Activated CD8-positive, alpha-beta memory T cell treated with anti-CD3 and anti-CD28 coated beads, Interleukin-2, amount 50 U/mL, for 48 hours (primary cell): Measurements from ENCODE around the gene SPATS2L.

Source experiments
- DNase-seq: peaks from one replicate; pipeline ENCODE4 v3.0.0-alpha.2; 2020

Gene SPATS2L

GRCh38 chr2:200419325-200419724 lies 112.8 kb downstream of the SPATS2L start:
- DNase-seq = no peak

GRCh38 chr2:200421270-200421669 lies 114.8 kb downstream of the SPATS2L start:
- no peak for DNase-seq

- no peak for DNase-seq
Measured at GRCh38 chr2:200422071-200422470, 115.6 kb downstream of the SPATS2L start.

- DNase-seq = no peak
Measured at GRCh38 chr2:200422532-200423261, 116.2 kb downstream of the SPATS2L start.

- DNase-seq = no peak
Measured at GRCh38 chr2:200423541-200423940, 117.0 kb downstream of the SPATS2L start.

GRCh38 chr2:200425026-200425821 lies 118.7 kb downstream of the SPATS2L start:
- DNase-seq = no peak

- DNase-seq = no peak
Measured at GRCh38 chr2:200426754-200427153, 120.3 kb downstream of the SPATS2L start.

- no peak for DNase-seq
Measured at GRCh38 chr2:200428961-200429665, 122.6 kb downstream of the SPATS2L start.

- DNase-seq = no peak
Measured at GRCh38 chr2:200430017-200430416, 123.5 kb downstream of the SPATS2L start.

GRCh38 chr2:200431996-200432705 lies 125.7 kb downstream of the SPATS2L start:
- DNase-seq = no peak

GRCh38 chr2:200435379-200435778 lies 128.9 kb downstream of the SPATS2L start:
- DNase-seq = no peak

GRCh38 chr2:200438251-200438650 lies 131.8 kb downstream of the SPATS2L start:
- no peak for DNase-seq

GRCh38 chr2:200438846-200439245 lies 132.4 kb downstream of the SPATS2L start:
- DNase-seq = no peak

GRCh38 chr2:200439981-200440380 lies 133.5 kb downstream of the SPATS2L start:
- no peak for DNase-seq

- no peak for DNase-seq
Measured at GRCh38 chr2:200442471-200442870, 136.0 kb downstream of the SPATS2L start.

GRCh38 chr2:200443376-200443775 lies 136.9 kb downstream of the SPATS2L start:
- DNase-seq = no peak

GRCh38 chr2:200443916-200444315 lies 137.4 kb downstream of the SPATS2L start:
- no peak for DNase-seq

- DNase-seq = no peak
Measured at GRCh38 chr2:200444530-200444929, 138.0 kb downstream of the SPATS2L start.

GRCh38 chr2:200445284-200445683 lies 138.8 kb downstream of the SPATS2L start:
- no peak for DNase-seq

GRCh38 chr2:200446612-200447011 lies 140.1 kb downstream of the SPATS2L start:
- DNase-seq = no peak

- no peak for DNase-seq
Measured at GRCh38 chr2:200447139-200447855, 140.8 kb downstream of the SPATS2L start.

- DNase-seq = no peak
Measured at GRCh38 chr2:200448455-200448854, 142.0 kb downstream of the SPATS2L start.
